VCaP (cell line): Measurements from ENCODE around the gene ZNF14.
"Not testable (repeated sequence)": the region's sequence is repeated elsewhere in the genome, so short reads cannot be mapped to it uniquely, and the experiment has no call there.

ENCODE experiments used
- H3K27ac ChIP-seq: fragments of 450-650 bp; 2 replicates; pipeline ENCODE4 v1.5.1; 2017
- TF ChIP-seq, protein P1 (sequence below): fragments of 450-650 bp; conservative IDR thresholded peaks from 2 replicates; pipeline ENCODE4 v1.5.1; 2017; ENCODE audit warnings: mild to moderate bottlenecking, moderate library complexity

The ZNF14 gene

DNA sequence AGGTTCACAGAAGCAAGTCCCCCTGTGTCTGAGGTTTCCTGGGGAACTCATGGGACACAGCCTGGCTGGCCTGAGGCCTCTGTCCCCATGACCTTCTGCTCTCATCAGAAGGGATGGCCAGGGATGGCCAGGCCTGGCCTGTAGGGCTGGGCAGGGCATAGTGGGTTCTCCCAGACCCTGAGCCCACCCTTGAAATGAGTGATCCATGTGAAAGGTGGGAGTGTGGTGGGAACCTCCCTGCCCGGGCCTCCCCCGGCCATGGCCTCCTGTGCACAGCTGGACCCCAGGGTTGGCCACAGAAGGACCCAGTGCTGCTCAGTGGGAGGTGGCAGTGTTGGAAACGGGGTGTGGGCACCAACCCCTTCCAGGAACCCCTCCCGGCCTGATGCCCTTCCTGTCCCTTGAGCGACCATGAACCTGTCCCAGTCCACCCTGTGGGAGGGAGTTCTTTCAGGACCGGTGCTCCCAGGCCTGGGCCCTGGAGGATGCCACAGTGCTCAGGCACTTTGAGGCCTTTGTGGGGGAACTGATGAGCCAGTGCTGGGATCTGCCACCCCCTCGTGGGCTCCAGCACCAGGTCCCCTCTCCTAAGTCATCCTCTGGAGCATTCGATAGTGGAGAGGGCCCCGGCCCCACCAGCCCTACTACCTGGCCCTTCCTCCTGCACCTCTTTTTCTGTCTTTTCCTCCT lies 15.5 kb upstream of the ZNF14 start:
- TF ChIP-seq, protein P1, sequence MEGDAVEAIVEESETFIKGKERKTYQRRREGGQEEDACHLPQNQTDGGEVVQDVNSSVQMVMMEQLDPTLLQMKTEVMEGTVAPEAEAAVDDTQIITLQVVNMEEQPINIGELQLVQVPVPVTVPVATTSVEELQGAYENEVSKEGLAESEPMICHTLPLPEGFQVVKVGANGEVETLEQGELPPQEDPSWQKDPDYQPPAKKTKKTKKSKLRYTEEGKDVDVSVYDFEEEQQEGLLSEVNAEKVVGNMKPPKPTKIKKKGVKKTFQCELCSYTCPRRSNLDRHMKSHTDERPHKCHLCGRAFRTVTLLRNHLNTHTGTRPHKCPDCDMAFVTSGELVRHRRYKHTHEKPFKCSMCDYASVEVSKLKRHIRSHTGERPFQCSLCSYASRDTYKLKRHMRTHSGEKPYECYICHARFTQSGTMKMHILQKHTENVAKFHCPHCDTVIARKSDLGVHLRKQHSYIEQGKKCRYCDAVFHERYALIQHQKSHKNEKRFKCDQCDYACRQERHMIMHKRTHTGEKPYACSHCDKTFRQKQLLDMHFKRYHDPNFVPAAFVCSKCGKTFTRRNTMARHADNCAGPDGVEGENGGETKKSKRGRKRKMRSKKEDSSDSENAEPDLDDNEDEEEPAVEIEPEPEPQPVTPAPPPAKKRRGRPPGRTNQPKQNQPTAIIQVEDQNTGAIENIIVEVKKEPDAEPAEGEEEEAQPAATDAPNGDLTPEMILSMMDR, result no peak
- H3K27ac ChIP-seq, result no peak overlapping the region

DNA sequence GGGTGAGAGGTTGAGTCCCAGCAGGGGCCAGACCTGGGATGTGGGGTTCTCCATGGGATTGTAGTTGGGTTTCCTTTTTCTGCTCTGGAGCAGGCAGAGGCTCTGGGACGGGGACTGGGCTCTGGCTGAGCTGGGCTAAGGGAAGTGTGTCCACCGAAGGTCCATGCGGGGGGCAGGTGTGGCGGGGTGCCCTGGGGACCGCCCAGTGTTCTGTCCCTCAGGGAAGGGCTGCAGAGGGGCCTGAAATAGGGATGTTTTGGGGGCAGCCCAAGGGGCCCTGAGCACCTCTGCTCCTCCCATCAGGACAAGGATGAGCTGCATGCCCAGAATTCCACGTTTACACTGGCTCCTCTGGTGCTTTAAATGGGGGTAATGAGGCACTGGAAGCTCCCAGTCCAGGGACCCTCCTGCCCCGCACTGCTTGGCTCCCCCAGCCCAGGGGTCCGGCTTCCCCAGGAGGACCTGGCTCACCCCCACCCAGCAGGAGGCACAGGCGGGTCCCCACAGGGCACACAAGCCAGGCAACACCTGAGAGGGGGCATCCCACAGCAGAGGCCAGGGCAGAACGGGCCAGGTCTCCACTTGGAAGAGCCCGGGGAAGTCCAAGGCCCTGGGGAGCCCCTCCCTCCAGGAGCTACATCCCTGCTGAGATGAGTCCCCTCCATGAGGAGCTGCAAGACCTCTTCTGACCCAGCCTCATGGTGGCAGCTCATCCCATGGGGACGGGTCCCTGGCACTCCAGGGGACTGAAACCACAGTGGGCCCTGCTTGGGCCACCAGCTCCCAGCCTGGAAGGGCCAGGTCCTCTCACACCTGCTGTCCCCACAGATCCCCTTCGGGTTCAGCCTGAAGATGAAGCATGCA lies 14.7 kb upstream of the ZNF14 start:
- TF ChIP-seq, protein P1, result no peak
- H3K27ac ChIP-seq, result no peak overlapping the region

DNA sequence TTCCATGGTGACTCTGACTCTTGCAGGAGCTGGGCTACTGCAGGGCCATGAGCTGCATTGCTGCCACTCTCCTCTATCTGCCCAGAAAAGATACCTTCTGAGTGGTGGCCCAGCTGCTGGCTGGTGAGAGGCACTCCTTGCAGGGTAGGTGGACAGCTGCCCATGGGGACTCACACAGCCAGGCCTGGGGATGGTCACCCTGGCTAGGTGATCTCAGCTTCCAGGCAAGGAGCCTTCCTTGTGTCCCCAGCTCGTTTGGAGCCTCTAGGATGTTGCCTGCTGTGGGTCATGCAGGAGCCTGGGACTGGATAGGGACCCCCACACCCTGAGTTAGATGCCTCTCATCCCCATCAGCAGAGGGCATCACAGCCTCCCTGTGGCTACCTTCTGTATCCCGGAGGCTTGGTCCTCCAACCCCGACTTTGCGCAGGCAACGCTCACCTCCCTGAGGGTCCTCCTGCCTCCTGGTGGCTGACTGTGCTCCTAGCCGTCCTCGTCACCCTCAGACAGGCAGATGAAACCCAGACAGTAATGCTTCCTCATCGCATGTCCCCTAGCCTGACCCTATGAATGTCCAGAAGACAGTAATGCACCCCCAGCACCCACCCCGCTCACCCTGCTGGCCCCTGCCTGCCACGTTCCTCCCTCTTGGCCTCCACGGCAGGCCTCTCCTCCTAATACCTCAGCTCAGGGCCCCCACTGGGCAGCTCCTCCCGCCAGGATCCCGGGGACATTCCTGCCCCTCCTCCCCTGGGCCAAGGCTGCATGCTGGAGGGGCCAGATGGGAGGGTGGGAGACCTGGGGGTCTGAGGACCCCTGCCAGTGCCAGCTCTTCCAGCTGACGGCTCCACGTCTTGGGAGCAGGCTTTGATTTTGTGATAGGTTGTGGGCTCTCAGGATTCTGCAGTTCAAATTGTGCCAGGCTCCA lies 13.6 kb upstream of the ZNF14 start:
- TF ChIP-seq, protein P1, result no peak
- no peak overlapping the region for H3K27ac ChIP-seq

DNA sequence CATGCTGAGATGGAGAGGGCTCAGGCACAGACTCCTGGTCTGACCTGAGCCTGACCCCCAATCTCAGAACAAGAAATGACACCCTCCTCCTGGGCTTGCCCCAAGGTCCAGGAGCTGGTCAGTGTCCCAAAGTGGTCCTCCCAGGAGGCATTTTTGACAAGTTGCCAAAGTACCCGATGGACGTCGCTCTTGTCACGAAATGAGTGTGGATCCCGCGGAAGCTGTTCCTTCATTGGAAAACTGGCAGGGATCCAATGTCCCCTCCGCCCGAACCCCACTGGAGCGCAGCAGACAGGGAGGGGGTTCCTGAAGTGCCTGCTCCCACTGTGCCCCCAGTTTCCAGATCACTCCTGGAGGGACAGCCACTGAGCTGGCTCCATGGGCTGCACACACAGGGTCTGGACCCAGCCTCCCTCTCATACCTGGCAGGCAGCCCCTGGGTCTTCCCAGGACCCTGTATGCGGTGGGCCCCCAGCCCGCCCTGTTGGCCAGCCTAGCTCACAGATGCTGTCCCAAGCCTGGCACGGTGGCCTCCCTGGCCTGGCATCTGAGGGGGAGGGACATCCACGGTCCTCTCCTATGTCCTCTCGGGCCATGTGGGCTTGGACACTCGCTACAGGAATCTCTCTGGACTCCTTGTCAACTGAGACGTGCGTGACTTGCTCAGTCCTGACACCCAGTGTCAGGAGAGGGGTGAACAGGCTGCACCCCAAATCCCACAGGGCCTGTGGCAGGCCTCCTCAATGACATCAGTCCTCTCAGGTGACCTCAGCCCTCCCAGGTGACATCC lies 12.8 kb upstream of the ZNF14 start:
- no peak overlapping the region for H3K27ac ChIP-seq
- TF ChIP-seq, protein P1, result no peak

DNA sequence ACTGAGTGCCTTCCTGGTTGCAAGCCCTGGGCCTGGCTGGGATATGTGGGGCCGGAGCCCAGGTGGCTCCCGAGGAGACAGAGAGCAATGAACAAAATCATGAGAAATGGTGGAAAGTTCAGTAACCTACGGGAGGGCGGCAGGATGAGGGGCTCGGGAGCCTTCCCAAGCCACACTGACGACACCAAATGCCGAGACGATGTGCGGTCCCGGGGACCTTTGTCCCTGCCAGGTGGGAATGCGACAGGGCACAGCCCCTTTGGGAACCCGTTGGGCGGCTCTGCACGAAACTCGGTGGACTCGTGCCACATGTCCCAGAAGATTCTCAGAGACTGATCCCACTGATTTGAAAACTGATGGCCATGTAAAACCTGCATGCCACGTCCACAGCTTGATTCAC lies 11.7 kb upstream of the ZNF14 start:
- TF ChIP-seq, protein P1, result no peak
- no peak overlapping the region for H3K27ac ChIP-seq

DNA sequence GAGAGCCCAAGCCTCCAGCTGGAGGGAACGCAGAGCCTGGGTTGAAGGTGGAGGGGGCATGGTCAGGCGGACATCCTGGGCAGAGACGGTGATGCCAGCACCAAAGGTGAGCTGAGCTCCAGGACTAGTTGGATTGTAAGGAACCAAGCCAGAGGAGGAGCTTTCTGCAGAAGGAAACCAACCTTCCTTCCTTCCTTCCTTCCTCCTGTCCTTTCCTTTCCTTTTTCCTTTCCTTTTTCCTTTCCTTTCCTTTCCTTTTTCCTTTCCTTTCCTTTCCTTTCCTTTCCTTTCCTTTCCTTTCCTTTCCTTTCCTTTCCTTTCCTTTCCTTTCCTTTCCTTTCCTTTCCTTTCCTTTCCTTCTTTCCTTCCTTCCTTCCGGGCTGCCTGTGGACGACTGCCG lies 11.0 kb upstream of the ZNF14 start:
- not testable (repeated sequence) for H3K27ac ChIP-seq

DNA sequence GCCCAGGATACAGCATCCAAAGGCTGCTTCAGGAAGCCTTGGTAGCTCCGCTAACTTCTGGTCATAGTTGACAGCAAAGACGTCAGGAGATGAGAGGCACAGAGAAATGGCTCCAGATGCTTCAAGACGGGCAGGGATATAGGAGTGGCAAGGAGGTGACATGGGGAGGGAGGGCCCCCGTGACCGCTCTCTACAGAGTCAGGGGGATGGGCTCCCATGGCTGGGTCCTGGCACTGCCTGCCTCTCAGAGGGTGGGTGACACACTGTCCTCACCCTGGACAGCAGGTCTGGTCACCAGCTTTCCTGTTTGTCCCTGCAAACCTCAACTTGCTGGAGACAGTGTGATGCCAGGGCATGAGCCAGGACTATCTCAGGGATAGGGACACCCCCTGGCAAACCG lies 10.3 kb upstream of the ZNF14 start:
- TF ChIP-seq, protein P1, result no peak
- H3K27ac ChIP-seq, result no peak overlapping the region
